Activated T-cell treated with anti-CD3 and anti-CD28 coated beads, Interleukin-2, amount 50 U/mL, for 24 hours (primary cell): ENCODE results near the gene ACOT12.
"Not testable (repeated sequence)": the region's sequence is repeated elsewhere in the genome, so short reads cannot be mapped to it uniquely, and the experiment has no call there.

Source experiments
- DNase-seq: peaks from one replicate; pipeline ENCODE4 v3.0.0-alpha.2; 2020
- H3K27ac Mint-ChIP-seq: 2 replicates; pipeline ENCODE4 v1.8.0; 2020; ENCODE audit warnings: mild to moderate bottlenecking, mixed read lengths
- H3K27me3 Mint-ChIP-seq: 2 replicates; pipeline ENCODE4 v1.8.0; 2020; ENCODE audit warnings: mixed read lengths
- H3K36me3 Mint-ChIP-seq: 2 replicates; pipeline ENCODE4 v1.8.0; 2020; ENCODE audit warnings: low read depth, mixed read lengths
- H3K4me1 Mint-ChIP-seq: 2 replicates; pipeline ENCODE4 v1.8.0; 2020; ENCODE audit warnings: low read depth, mixed read lengths
- H3K4me3 Mint-ChIP-seq: 2 replicates; pipeline ENCODE4 v1.8.0; 2020; ENCODE audit warnings: mild to moderate bottlenecking, moderate library complexity, mixed read lengths
- H3K9me3 Mint-ChIP-seq: 2 replicates; pipeline ENCODE4 v1.8.0; 2020; ENCODE audit warnings: mixed read lengths

ACOT12 gene

DNA sequence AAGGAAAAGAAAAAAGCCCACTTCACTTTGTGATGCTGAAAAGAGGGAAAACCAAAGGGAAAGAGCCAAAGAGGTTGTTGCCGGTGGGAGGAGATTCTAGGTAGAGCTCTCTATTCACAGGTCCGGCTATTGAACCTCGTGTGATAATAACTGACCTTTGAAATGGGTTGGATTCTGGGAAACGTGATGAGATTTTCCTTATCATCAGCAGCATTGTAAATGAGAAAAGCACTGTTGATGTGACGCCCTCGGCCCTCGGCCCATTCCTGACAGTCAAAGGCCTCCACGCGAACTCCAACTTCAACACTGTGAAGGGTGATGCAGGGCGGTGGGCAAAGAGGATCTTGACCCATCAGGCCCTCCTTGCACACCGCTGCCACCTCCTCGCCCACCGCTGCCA is 49.2 kb downstream of the ACOT12 start:
- no peak for DNase-seq
- Mint-ChIP-seq H3K27ac (no peak overlapping the region), H3K36me3 (no peaks in the 10 kb centered on the region), H3K4me1 (no peaks in the 10 kb centered on the region), H3K9me3 (no peaks in the 10 kb centered on the region), H3K4me3 (no peak overlapping the region), H3K27me3 (no peaks in the 10 kb centered on the region)

DNA sequence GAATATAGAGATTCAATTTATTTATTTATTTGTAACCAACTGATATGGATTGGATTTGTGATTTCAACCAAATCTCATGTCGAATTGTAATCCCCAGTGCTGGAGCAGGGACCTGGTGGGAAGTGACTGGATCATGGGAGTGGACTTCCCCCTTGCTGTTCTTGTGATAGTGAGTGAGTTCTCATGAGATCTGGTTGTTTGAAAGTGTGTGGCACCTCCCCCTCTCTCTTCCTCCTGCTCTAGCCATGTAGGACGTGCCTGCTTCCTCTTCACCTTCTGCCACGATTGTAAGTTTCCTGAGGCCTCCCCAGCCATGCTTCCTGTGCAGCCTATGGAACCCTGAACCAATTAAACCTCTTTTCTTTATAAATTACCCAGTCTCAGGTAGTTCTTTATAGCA is 55.7 kb downstream of the ACOT12 start:
- H3K9me3 Mint-ChIP-seq, H3K27ac Mint-ChIP-seq, H3K4me1 Mint-ChIP-seq, H3K27me3 Mint-ChIP-seq, DNase-seq, H3K36me3 Mint-ChIP-seq, H3K4me3 Mint-ChIP-seq: not testable (repeated sequence)

DNA sequence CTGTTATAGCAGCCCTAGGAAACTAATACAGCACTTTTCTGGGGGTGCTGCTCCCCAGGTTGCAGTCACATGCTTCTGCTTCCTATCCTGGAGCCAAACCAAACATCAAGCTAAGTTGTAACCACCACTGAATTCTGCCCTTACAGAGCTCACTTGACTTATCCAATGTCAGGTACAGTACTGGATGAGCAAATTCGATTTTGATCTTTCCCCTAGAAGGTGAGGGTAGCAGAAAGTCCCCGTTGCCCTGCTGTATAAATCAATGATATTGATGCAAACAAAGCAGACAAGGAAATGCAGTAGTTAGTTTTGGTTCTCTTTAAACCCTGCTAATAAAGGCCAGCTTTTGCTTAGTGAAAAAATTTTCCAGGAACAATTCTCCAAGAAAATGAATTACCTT is 56.1 kb downstream of the ACOT12 start:
- H3K27ac Mint-ChIP-seq: no peak overlapping the region
- H3K36me3 Mint-ChIP-seq: no peaks in the 10 kb centered on the region
- no peak for DNase-seq
- peaks cover 3% of the 10 kb centered on the region for H3K4me1 Mint-ChIP-seq
- H3K4me3 Mint-ChIP-seq: no peak overlapping the region
- H3K9me3 Mint-ChIP-seq: no peaks in the 10 kb centered on the region
- H3K27me3 Mint-ChIP-seq: no peaks in the 10 kb centered on the region

DNA sequence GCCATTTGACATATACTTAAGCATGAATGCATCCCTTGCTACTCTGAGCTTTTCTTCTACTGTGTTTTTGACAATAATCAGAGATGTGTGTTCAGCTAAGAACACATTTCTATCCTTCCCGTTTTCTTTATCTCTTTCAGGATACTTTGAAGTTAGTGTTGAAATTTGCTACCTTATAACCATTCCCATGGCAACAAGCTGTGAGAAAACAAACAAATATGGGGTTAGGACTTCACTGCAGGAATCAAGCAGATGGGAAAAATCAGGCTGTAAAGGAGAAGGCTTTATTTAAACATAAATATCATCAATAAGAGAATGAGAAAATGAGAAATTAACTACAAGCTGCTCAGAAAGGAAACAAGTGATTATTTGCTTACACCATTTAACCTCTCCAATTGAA is 57.4 kb downstream of the ACOT12 start:
- Mint-ChIP-seq H3K4me3 (no peak overlapping the region), H3K27ac (no peak overlapping the region), H3K36me3 (no peaks in the 10 kb centered on the region), H3K4me1 (peaks cover 3% of the 10 kb centered on the region), H3K9me3 (no peaks in the 10 kb centered on the region), H3K27me3 (no peaks in the 10 kb centered on the region)
- DNase-seq: no peak

DNA sequence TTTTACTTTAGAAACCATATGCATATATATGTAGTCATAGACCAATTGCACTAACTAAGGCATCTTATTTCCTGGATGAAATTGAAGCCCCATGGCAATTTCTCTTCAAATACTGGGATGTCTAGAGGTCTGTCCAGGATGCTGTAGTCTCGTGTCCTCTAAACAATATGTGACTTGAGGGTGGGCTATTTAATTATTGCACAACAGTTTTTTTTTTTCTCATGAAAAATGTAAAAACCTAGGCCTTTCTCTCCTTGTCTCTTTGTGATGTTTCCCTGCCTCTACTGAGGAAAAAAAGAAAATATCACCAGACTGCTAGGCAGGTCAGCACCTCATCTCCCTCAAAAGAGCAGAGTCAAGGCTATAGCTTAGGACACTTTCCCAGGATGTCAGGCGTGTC is 58.0 kb downstream of the ACOT12 start:
- Mint-ChIP-seq H3K36me3 (no peaks in the 10 kb centered on the region), H3K27me3 (no peaks in the 10 kb centered on the region), H3K9me3 (no peaks in the 10 kb centered on the region), H3K27ac (no peak overlapping the region), H3K4me3 (no peak overlapping the region), H3K4me1 (peaks cover 3% of the 10 kb centered on the region)
- DNase-seq: no peak

DNA sequence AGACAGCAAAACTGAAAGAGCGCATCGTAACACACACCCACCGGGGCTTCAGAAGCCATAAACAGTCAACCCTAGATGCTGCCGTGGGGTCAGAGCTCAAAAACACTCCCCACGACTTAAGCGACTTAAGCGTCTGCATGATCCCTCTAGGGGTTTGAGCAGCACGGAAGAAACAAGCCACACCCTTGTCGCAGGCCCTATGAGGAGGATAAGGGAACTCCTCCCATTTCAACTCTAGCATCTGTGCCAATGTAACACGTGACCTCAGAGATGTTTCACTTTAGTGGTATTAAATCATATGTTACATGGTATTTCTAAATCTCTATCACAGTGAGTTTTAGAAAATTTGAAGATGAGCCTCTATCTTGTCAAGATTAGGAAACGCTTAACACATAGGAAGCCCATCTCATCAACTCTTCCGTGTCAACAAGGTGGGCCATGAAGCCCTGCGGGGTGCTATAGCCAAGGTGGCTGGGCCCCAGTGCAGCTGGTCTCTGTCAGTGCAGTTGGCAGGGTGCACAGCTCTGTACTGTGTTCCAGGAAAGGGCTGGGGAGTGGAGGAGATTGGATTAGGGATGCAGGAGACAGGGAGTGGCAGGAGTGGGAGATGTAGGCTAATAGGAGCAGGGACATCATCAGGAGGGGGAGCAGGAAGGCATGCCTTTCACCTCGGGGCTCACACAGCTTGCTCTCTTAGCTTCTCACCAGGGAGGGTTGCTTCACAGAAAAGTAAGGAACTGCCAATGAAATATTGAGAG is 59.5 kb downstream of the ACOT12 start:
- Mint-ChIP-seq H3K4me3 (no peak overlapping the region), H3K27ac (no peak overlapping the region), H3K9me3 (no peaks in the 10 kb centered on the region), H3K36me3 (no peaks in the 10 kb centered on the region), H3K4me1 (peaks cover 3% of the 10 kb centered on the region), H3K27me3 (no peaks in the 10 kb centered on the region)
- no peak for DNase-seq

DNA sequence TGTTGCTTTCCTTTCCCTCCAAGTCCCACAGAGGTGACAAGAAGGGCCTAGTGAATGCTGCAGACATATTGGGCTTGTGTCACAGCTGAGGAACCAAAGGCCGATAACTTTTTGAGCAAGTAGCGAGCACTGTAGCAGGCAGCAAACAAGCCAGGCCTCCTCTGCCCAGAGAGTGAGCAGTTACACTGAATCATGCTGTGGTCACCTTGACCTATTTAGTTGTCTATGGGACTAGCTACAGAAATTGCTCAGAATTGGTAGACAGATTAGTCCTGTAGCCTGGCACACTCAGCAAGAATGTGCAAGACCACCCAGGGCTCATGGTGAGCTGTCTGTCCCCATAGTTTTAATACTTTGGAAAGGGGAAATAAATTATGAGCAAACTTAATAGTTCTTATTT is 67.4 kb downstream of the ACOT12 start:
- no peaks in the 10 kb centered on the region for H3K27me3 Mint-ChIP-seq
- no peak overlapping the region for H3K27ac Mint-ChIP-seq
- DNase-seq: no peak
- H3K4me3 Mint-ChIP-seq: no peak overlapping the region
- no peaks in the 10 kb centered on the region for H3K36me3 Mint-ChIP-seq
- no peaks in the 10 kb centered on the region for H3K4me1 Mint-ChIP-seq
- H3K9me3 Mint-ChIP-seq: no peaks in the 10 kb centered on the region

DNA sequence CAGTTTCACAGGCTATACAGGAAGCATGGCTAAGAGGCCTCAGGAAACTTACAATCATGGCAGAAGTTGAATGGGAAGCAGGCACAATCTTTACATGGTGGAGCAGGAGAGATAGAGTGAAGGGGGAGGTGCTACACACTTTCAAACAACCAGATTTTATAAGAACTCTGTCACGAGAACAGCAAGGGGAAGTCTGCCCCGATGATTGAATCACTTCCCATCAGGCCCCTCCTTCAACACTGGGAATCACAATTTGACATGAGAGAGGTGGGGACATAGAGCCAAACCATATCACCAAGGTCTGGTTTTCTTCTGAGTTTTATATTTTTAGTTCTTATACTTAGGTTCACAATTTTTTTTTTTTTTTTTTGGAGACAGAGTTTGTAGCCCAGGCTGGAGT is 76.4 kb downstream of the ACOT12 start:
- Mint-ChIP-seq H3K27ac (no peak overlapping the region), H3K9me3 (no peaks in the 10 kb centered on the region), H3K4me3 (no peak overlapping the region), H3K36me3 (peaks cover 24% of the 10 kb centered on the region), H3K27me3 (no peaks in the 10 kb centered on the region), H3K4me1 (peaks cover 2% of the 10 kb centered on the region)
- no peak for DNase-seq

DNA sequence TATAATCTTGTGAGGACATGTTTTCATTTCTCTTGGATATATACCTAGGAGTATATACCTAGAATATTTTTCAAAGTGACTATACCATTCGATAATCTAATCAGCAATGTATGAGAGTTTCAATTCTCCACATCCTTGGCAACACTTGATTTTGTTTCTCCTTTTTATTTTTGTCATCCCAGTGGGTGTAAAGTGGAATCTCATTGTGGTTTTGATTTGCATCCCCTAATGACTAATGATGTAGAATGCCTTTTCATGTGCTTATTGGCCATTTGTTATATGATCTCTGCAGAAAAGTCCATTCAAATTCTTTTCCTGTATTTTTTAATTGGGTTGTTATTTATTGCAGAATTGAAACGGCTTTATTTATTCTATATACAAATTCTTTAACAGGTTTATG is 77.4 kb downstream of the ACOT12 start:
- Mint-ChIP-seq H3K36me3 (peaks cover 34% of the 10 kb centered on the region), H3K27ac (no peak overlapping the region), H3K4me1 (peaks cover 2% of the 10 kb centered on the region), H3K9me3 (no peaks in the 10 kb centered on the region), H3K4me3 (no peak overlapping the region), H3K27me3 (no peaks in the 10 kb centered on the region)
- no peak for DNase-seq

DNA sequence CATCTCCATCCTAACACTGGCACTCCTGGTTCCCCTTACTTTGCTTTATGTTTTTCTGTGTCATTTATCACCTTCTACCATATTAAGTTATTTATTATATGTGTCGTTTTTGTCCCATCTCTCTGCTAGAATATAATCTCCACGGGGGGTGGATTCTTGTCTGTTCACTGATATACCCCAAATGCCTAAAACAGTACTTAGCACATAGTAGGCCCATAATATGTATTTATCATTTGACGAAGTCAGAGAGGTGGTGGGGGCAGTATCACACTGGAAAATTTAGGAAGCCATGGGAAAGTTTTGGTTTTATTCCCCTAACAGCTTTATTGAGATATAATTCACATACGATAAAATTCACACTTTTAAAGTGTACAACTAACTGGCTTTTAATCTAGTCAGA is 78.1 kb downstream of the ACOT12 start:
- DNase-seq: no peak
- no peak overlapping the region for H3K4me3 Mint-ChIP-seq
- peaks cover 2% of the 10 kb centered on the region for H3K4me1 Mint-ChIP-seq
- H3K27me3 Mint-ChIP-seq: no peaks in the 10 kb centered on the region
- no peak overlapping the region for H3K27ac Mint-ChIP-seq
- peaks cover 41% of the 10 kb centered on the region for H3K36me3 Mint-ChIP-seq
- no peaks in the 10 kb centered on the region for H3K9me3 Mint-ChIP-seq

DNA sequence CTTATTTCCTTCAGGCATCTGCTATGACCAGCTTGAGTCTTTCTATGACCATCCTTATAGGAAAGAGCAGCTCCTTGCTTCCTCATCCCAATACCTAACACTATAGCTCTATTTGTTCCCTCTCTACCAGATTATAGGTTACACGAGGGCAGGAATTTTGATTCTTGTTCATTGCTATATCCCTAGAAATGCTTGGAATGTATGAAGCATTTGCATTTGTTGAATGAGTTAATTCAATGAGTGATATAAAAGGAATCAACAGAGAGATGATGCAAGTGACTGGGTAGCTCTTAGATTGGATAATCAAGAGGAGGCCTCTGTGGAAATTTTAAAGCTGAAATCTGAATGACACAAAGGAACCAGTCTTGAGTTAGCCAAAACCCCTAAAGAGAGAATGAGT is 78.6 kb downstream of the ACOT12 start:
- Mint-ChIP-seq H3K4me1 (peaks cover 2% of the 10 kb centered on the region), H3K4me3 (no peak overlapping the region), H3K27ac (no peak overlapping the region), H3K36me3 (peaks cover 46% of the 10 kb centered on the region), H3K9me3 (no peaks in the 10 kb centered on the region), H3K27me3 (no peaks in the 10 kb centered on the region)
- no peak for DNase-seq

DNA sequence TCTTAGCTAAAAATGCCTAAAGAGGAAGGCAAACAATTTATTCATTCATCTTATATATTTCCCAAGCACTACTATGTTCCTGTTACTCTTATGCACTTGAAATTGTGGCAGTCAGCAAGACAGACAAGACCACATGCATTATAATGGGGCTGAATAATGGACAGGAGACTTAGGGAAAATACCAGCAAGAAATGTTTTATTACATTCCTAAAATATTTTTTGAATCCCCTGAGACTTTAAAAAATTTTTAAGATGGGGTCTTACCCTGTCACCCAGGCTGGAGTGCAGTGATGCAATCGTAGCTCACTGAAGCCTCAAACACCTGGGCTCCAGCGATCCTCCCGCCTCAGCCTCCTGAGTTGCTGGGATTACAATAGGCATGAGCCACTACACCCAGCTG is 79.4 kb downstream of the ACOT12 start:
- no peaks in the 10 kb centered on the region for H3K9me3 Mint-ChIP-seq
- peaks cover 53% of the 10 kb centered on the region for H3K36me3 Mint-ChIP-seq
- no peaks in the 10 kb centered on the region for H3K27me3 Mint-ChIP-seq
- H3K4me1 Mint-ChIP-seq: peaks cover 2% of the 10 kb centered on the region
- no peak overlapping the region for H3K4me3 Mint-ChIP-seq
- no peak for DNase-seq
- H3K27ac Mint-ChIP-seq: no peak overlapping the region

DNA sequence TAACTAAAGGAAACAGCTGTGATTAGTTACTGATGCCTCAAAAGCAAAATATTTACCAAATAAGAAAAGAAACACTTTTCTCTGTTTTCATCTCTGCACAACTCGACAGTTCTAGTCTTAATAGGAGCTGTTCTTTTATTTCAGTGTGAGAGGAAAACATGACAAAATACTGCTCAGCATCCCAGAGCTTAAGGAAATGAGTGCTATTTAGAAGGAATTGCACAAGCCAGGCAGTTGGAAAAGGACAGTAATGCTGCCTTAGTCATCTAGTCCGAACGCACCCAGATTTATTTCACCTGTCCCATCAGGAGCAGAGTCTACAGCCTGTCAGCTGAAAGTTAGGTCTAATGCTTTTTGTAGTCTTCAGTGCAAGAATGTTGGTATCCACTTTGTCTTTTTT is 80.2 kb downstream of the ACOT12 start:
- Mint-ChIP-seq H3K27me3 (no peaks in the 10 kb centered on the region), H3K36me3 (peaks cover 62% of the 10 kb centered on the region)
- DNase-seq: no peak

DNA sequence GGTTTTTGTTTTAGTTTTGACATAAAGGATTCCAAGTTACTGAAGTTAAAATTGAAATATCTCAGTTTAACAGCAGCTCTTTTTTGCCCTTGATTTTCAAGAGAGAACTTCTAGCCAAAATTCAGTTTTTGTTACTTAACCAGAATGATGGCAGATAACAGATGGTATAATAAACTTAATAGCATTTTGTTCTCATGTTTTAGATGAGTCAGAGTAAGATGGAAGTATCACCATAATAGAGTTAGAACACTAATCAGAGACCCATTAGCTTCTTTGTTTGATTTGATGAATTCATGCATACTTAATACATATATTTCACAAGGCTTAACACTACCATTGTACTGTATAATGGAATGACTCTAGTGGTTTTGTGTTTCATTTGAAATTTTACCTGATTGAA is 80.7 kb downstream of the ACOT12 start:
- Mint-ChIP-seq H3K27me3 (no peaks in the 10 kb centered on the region), H3K36me3 (peaks cover 65% of the 10 kb centered on the region), H3K9me3 (no peaks in the 10 kb centered on the region), H3K4me3 (no peak overlapping the region), H3K4me1 (peaks cover 2% of the 10 kb centered on the region), H3K27ac (no peak overlapping the region)
- no peak for DNase-seq

More for the DNA sequence above, 80.2 kb downstream of the ACOT12 start:
- Mint-ChIP-seq H3K27ac (no peak overlapping the region), H3K4me1 (peaks cover 2% of the 10 kb centered on the region), H3K4me3 (no peak overlapping the region), H3K9me3 (no peaks in the 10 kb centered on the region)

DNA sequence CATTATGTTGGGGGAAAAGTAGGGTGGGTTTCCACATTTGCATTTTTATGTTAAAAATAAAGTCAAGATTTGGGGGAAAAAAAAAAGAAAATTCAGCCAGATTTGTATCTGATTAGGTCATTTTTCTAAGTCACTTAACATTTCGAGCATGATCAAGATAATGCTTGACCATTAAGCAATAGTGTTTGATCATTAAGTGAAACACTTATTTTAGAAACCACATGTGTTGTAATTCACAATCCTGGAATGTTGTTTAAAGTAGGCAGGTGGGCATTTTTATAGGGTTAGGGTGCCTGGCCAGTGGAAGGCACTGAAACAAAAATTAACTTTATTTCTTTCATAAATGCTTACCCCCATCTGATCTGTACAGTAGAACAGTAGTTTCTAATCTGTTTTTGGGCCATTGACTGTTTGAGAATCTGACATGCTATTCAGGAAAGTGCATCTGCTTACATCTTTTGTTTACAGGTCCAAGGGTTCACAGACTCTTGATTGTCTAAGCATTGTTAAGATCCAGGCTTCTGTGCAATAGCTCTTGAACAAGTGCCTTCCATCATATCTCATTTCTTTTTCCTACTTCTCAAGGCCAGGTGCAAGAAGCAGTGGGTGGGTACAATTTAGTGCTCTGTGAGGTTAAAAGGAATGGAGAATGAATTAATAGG is 83.4 kb downstream of the ACOT12 start:
- H3K9me3 Mint-ChIP-seq: no peaks in the 10 kb centered on the region
- peaks cover 8% of the 10 kb centered on the region for H3K4me1 Mint-ChIP-seq
- H3K36me3 Mint-ChIP-seq: peaks cover 74% of the 10 kb centered on the region
- H3K4me3 Mint-ChIP-seq: no peak overlapping the region
- H3K27me3 Mint-ChIP-seq: no peaks in the 10 kb centered on the region
- H3K27ac Mint-ChIP-seq: peak overlapping the region; percentile 58
- no peak for DNase-seq
